WTC11 (cell line): ENCODE data around the gene SURF2. TPM values are rescaled to one million over a fixed set of nuclear protein-coding genes. Genes with fewer than 3 reads are reported as not detected.
"Not testable (repeated sequence)": the region's sequence is repeated elsewhere in the genome, so short reads cannot be mapped to it uniquely, and the experiment has no call there.

Experiments
- ATAC-seq: fragments of 200-7000 bp; cut with Tn5 transposase; 2 replicates; pipeline ENCODE4 v1.10.0; 2021; ENCODE audit warnings: mild to moderate bottlenecking, moderate library complexity
- CTCF ChIA-PET: fragments of 300-600 bp; sonication (Branson Sonifier 250); formaldehyde crosslinking; loops from one replicate; lab custom pipeline; 2021; ENCODE audit warnings: antibody characterized with exemption; lab: Charles Lee
- POLR2A ChIA-PET: fragments of 350-600 bp; sonication (Branson Sonifier 250); formaldehyde crosslinking; loops from one replicate; lab custom pipeline; 2021; ENCODE audit warnings: antibody characterized with exemption; lab: Charles Lee
- DNase-seq: peaks from one replicate; pipeline ENCODE4 v3.0.0; 2021; ENCODE audit warnings: low spot score
- H3K27ac Mint-ChIP-seq: 2 replicates; pipeline ENCODE4 v1.8.0; 2021; ENCODE audit warnings: mixed read lengths
- H3K27me3 Mint-ChIP-seq: 2 replicates; pipeline ENCODE4 v1.8.0; 2021; ENCODE audit warnings: low read depth, mild to moderate bottlenecking, moderate library complexity, mixed read lengths
- H3K36me3 Mint-ChIP-seq: 2 replicates; pipeline ENCODE4 v1.8.0; 2021; ENCODE audit warnings: mixed read lengths
- H3K4me1 Mint-ChIP-seq: 2 replicates; pipeline ENCODE4 v1.8.0; 2022; ENCODE audit warnings: mixed read lengths
- H3K4me3 Mint-ChIP-seq: 2 replicates; pipeline ENCODE4 v1.8.0; 2021; ENCODE audit warnings: mild to moderate bottlenecking, moderate library complexity, mixed read lengths
- H3K9me3 Mint-ChIP-seq: 2 replicates; pipeline ENCODE4 v1.8.0; 2021; ENCODE audit warnings: mixed read lengths
- AFF4 ChIP-seq: sonication (generic); formaldehyde crosslinking; IDR thresholded peaks from 2 replicates; pipeline ENCODE4 v1.8.1; 2023; ENCODE audit warnings: mild to moderate bottlenecking, missing genetic modification reagents, borderline replicate concordance
- CREM ChIP-seq: sonication (generic); formaldehyde crosslinking; IDR thresholded peaks from 2 replicates; pipeline ENCODE4 v1.8.1; 2022; ENCODE audit warnings: mild to moderate bottlenecking, missing genetic modification reagents, moderate library complexity
- EMX1 ChIP-seq: fragments of 250-450 bp; sonication (Bioruptor Pico); IDR thresholded peaks from 2 replicates; pipeline ENCODE4 v1.8.0; 2021; ENCODE audit warnings: mild to moderate bottlenecking
- GABPB1 ChIP-seq: sonication (generic); formaldehyde crosslinking; IDR thresholded peaks from 2 replicates; pipeline ENCODE4 v1.8.1; 2023; ENCODE audit warnings: mild to moderate bottlenecking, missing genetic modification reagents
- GRHL2 ChIP-seq: fragments of 250-450 bp; sonication (Bioruptor Pico); IDR thresholded peaks from 2 replicates; pipeline ENCODE4 v1.8.0; 2022; ENCODE audit warnings: mild to moderate bottlenecking, moderate library complexity; ENCODE audit not compliant: insufficient replicate concordance, severe bottlenecking
- PRRX2 ChIP-seq: fragments of 250-450 bp; sonication (Bioruptor Pico); IDR thresholded peaks from 2 replicates; pipeline ENCODE4 v1.8.0; 2021; ENCODE audit warnings: mild to moderate bottlenecking
- RELA ChIP-seq: sonication (generic); formaldehyde crosslinking; IDR thresholded peaks from 2 replicates; pipeline ENCODE4 v1.8.1; 2022; ENCODE audit warnings: missing genetic modification reagents, mild to moderate bottlenecking, borderline replicate concordance
- SMAD3 ChIP-seq: sonication (generic); formaldehyde crosslinking; IDR thresholded peaks from 2 replicates; pipeline ENCODE4 v1.8.0; 2022; ENCODE audit warnings: missing genetic modification reagents, mild to moderate bottlenecking, borderline replicate concordance
- ZNF232 ChIP-seq: sonication (generic); formaldehyde crosslinking; IDR thresholded peaks from 2 replicates; pipeline ENCODE4 v1.8.0; 2022; ENCODE audit warnings: mild to moderate bottlenecking, missing genetic modification reagents
- ZSCAN18 ChIP-seq: fragments of 250-450 bp; sonication (Bioruptor Pico); IDR thresholded peaks from 2 replicates; pipeline ENCODE4 v2.1.2; 2022; ENCODE audit warnings: mild to moderate bottlenecking, moderate library complexity
- total RNA-seq: library from RNA; stranded (reverse); gene quantifications from 3 replicates; pipeline ENCODE4 v1.2.3, GENCODE V29; 2021
- TF ChIP-seq, protein P1 (sequence below): sonication (generic); formaldehyde crosslinking; IDR thresholded peaks from 2 replicates; pipeline ENCODE4 v1.8.0; 2023; ENCODE audit warnings: mild to moderate bottlenecking, missing genetic modification reagents

SURF2 gene
- total RNA-seq, 1 experiment from 2014 or later = 33.3 TPM

DNA sequence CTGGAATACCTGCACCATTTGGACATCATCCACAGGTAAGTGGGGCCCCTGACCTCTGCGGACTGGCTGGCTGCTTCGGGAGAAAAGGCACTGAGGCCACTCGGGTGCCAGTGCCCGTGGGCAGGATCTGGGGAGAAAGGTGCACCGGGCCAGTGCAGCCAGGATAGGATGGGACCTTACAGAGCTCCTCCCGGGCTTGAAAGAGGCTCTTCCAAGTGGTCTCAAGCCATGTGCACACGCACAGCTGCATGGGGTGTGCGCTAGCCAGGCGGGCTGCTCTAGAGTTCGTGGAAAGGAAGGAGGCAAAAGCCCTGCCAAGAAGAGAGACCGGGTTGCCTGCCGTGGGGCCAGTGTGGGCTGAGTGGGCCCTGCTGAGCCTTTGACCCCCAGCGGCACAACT lies 33.2 kb downstream of the SURF2 start:
- H3K4me3 Mint-ChIP-seq = no peak overlapping the region
- peaks cover 16% of the 10 kb centered on the region for H3K9me3 Mint-ChIP-seq
- H3K36me3 Mint-ChIP-seq = peaks cover 5% of the 10 kb centered on the region
- DNase-seq (no peak), ATAC-seq (no peak)
- TF ChIP-seq ZSCAN18 (CRISPR knock-in tag) (no peak), CREM (CRISPR knock-in tag) (no peak), AFF4 (CRISPR knock-in tag) (no peak), EMX1 (CRISPR knock-in tag) (no peak), ZNF232 (CRISPR knock-in tag) (no peak), SMAD3 (CRISPR knock-in tag) (no peak), PRRX2 (CRISPR knock-in tag) (no peak), RELA (no peak)
- TF ChIP-seq, protein P1, sequence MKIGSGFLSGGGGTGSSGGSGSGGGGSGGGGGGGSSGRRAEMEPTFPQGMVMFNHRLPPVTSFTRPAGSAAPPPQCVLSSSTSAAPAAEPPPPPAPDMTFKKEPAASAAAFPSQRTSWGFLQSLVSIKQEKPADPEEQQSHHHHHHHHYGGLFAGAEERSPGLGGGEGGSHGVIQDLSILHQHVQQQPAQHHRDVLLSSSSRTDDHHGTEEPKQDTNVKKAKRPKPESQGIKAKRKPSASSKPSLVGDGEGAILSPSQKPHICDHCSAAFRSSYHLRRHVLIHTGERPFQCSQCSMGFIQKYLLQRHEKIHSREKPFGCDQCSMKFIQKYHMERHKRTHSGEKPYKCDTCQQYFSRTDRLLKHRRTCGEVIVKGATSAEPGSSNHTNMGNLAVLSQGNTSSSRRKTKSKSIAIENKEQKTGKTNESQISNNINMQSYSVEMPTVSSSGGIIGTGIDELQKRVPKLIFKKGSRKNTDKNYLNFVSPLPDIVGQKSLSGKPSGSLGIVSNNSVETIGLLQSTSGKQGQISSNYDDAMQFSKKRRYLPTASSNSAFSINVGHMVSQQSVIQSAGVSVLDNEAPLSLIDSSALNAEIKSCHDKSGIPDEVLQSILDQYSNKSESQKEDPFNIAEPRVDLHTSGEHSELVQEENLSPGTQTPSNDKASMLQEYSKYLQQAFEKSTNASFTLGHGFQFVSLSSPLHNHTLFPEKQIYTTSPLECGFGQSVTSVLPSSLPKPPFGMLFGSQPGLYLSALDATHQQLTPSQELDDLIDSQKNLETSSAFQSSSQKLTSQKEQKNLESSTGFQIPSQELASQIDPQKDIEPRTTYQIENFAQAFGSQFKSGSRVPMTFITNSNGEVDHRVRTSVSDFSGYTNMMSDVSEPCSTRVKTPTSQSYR (CRISPR knock-in tag) = no peak
- H3K4me1 Mint-ChIP-seq = no peaks in the 10 kb centered on the region
- H3K27ac Mint-ChIP-seq = no peak overlapping the region
- ChIA-PET POLR2A (no interaction called here), CTCF (no interaction called here)
- peaks cover 18% of the 10 kb centered on the region for H3K27me3 Mint-ChIP-seq

- Mint-ChIP-seq H3K36me3 (peaks cover 5% of the 10 kb centered on the region), H3K9me3 (peaks cover 16% of the 10 kb centered on the region), H3K4me1 (no peaks in the 10 kb centered on the region), H3K27me3 (peaks cover 18% of the 10 kb centered on the region), H3K27ac (no peak overlapping the region), H3K4me3 (no peak overlapping the region)
- DNase-seq (no peak), ATAC-seq (no peak)
- ChIA-PET POLR2A (no interaction called here), CTCF (no interaction called here)
- TF ChIP-seq GABPB1 (peak; percentile 61), GRHL2 (no peak)
These were observed 34.4 kb downstream of the SURF2 start for GRCh38 chr9:133390713-133391112.

DNA sequence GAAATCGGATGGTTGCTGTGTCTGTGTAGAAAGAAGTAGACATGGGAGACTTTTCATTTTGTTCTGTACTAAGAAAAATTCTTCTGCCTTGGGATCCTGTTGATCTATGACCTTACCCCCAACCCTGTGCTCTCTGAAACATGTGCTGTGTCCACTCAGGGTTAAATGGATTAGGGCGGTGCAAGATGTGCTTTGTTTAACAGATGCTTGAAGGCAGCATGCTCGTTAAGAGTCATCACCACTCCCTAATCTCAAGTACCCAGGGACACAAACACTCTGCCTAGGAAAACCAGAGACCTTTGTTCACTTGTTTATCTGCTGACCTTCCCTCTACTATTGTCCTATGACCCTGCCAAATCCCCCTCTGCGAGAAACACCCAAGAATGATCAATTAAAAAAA lies 35.1 kb downstream of the SURF2 start:
- DNase-seq, H3K4me3 Mint-ChIP-seq, ATAC-seq, H3K27ac Mint-ChIP-seq, H3K36me3 Mint-ChIP-seq, CTCF ChIA-PET, POLR2A ChIA-PET, H3K4me1 Mint-ChIP-seq: not testable (repeated sequence)
- Mint-ChIP-seq H3K9me3 (peaks cover 16% of the 10 kb centered on the region), H3K27me3 (peaks cover 18% of the 10 kb centered on the region)

DNA sequence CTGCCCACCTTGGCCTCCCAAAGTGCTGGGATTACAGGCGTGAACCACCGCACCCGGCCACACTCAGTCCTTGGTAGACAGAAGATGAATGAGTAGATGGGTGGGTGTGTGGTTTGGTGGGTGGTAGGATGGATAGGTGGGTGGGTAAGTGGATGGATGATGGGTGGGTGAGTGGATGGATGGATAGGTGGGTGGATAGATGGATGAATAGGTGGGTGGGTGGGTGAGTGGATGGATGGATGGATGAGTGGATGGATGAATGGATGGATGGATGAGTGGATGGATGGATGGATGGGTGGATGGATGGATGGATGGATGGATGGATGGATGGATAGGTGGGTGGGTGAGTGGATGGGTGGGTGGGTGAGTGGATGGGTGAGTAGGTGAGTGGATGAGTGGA lies 36.0 kb downstream of the SURF2 start:
- H3K27me3 Mint-ChIP-seq = peaks cover 21% of the 10 kb centered on the region
- CTCF ChIA-PET, DNase-seq, ATAC-seq, H3K4me1 Mint-ChIP-seq, H3K27ac Mint-ChIP-seq, H3K36me3 Mint-ChIP-seq, H3K4me3 Mint-ChIP-seq: not testable (repeated sequence)
- peaks cover 16% of the 10 kb centered on the region for H3K9me3 Mint-ChIP-seq
- POLR2A ChIA-PET = interaction anchor here (0.7 kb wide), 1 partner anchor 390 kb away, joined by 6 read pairs; no protein-coding TSS in a partner anchor
